Measurements from ENCODE around the gene TMEM123. TPM values are rescaled to one million over a fixed set of nuclear protein-coding genes. Genes with fewer than 3 reads are reported as not detected.

TMEM123 gene
- total and polyA plus RNA-seq, 2 of the 8 experiments (the other 6 are each of a cell fraction or from before 2014, with no cell fraction given): 75.5 to 80.1 TPM

- no peak for TF ChIP-seq GTF2F1 (IDR thresholded peaks at IDR 0.05; ENCODE audit: borderline replicate concordance, low read depth, low read length)
- no peak for TF ChIP-seq NRF1 (IDR thresholded peaks at IDR 0.05; ENCODE audit: low read depth, low read length)
Observed at GRCh38 chr11:102447193-102447592, 5.4 kb downstream of the TMEM123 start (continued).
